Thoracic aorta (tissue), 2 donors: ENCODE results near the gene CHMP4A. TPM values are rescaled to one million over a fixed set of nuclear protein-coding genes. Genes with fewer than 3 reads are reported as not detected.

Source experiments
- ATAC-seq: fragments of 150-250 bp; one replicate; pipeline ENCODE4 v1.8.0; 2017; ENCODE audit warnings: low read depth; ENCODE audit not compliant: insufficient number of reproducible peaks, low FRiP score
- DNase-seq: peaks from one replicate; pipeline ENCODE4 v3.0.0-alpha.2; 2020; ENCODE audit warnings: low spot score
- H3K27ac ChIP-seq, 2 donors: fragments of 200-600 bp; sonication (generic); 1 replicate in 1 of 2; 2 replicates in 1 of 2; pipeline ENCODE4 v1.5.1; 2016; ENCODE audit warnings: mild to moderate bottlenecking in 2 of 2, moderate library complexity in 2 of 2
- H3K27me3 ChIP-seq: fragments of 200-600 bp; sonication (generic); replicated peaks from 2 replicates; pipeline ENCODE4 v1.6.0; 2016; ENCODE audit warnings: mild to moderate bottlenecking; ENCODE audit not compliant: insufficient read depth
- H3K36me3 ChIP-seq: fragments of 200-600 bp; sonication (generic); one replicate; pipeline ENCODE4 v1.5.1; 2016
- H3K4me1 ChIP-seq, 2 donors: fragments of 200-600 bp; sonication (generic); 1 replicate in 1 of 2; 2 replicates in 1 of 2; pipeline versions ENCODE4 v1.5.1 to v1.6.0; 2016; ENCODE audit warnings: low read depth in 2 of 2, mild to moderate bottlenecking in 1 of 2; ENCODE audit not compliant: control insufficient read depth in 1 of 2
- H3K4me3 ChIP-seq: fragments of 200-600 bp; sonication (generic); 2 replicates; pipeline ENCODE4 v1.5.1; 2016; ENCODE audit warnings: mild to moderate bottlenecking
- H3K9me3 ChIP-seq: fragments of 200-600 bp; sonication (generic); 2 replicates; pipeline ENCODE4 v1.5.1; 2016
- CTCF ChIP-seq: fragments of 200-600 bp; sonication (generic); IDR thresholded peaks from one replicate; pipeline ENCODE4 v1.5.1; 2019; ENCODE audit warnings: antibody characterized with exemption
- total RNA-seq, 2 donors: library from RNA; depleted of rRNA; stranded (reverse); fragments of >200 nt; gene quantifications; one replicate each; pipeline versions ENCODE4 v1.1.0 to v1.2.3, GENCODE V29; 2016

The CHMP4A gene
- total RNA-seq, 2 donors from 2014 or later: 33.4 to 58.3 TPM

GRCh38 chr14:24240110-24240918 is 27.0 kb upstream of the CHMP4A start:
- no peak for ATAC-seq
- H3K36me3 ChIP-seq: peaks cover 46% of the 10 kb centered on the region
- no peak overlapping the region for H3K4me3 ChIP-seq

GRCh38 chr14:24238527-24239037 is 25.3 kb upstream of the CHMP4A start:
- TF ChIP-seq CTCF: no peak
- Histone ChIP-seq H3K27me3 (no peaks in the 10 kb centered on the region), H3K4me1 (peaks cover 25 to 51% of the 10 kb centered on the region in 2 donors), H3K9me3 (no peaks in the 10 kb centered on the region), H3K27ac (no peak overlapping the region), H3K4me3 (no peak overlapping the region), H3K36me3 (peaks cover 46% of the 10 kb centered on the region)
- DNase-seq (no peak), ATAC-seq (no peak)

More at GRCh38 chr14:24240110-24240918, 27.0 kb upstream of the CHMP4A start:
- Histone ChIP-seq H3K27ac (peak overlapping the region; percentile 92 to 98), H3K9me3 (no peaks in the 10 kb centered on the region), H3K4me1 (peaks cover 19 to 39% of the 10 kb centered on the region in 2 donors), H3K27me3 (no peaks in the 10 kb centered on the region)
- no peak for TF ChIP-seq CTCF
- no peak for DNase-seq

GRCh38 chr14:24238123-24238522 is 24.8 kb upstream of the CHMP4A start:
- H3K4me1 ChIP-seq: peaks cover 27 to 51% of the 10 kb centered on the region in 2 donors
- no peak overlapping the region for H3K4me3 ChIP-seq
- H3K27ac ChIP-seq: no peak overlapping the region
- no peak for TF ChIP-seq CTCF
- peaks cover 46% of the 10 kb centered on the region for H3K36me3 ChIP-seq
- no peaks in the 10 kb centered on the region for H3K27me3 ChIP-seq
- DNase-seq (no peak), ATAC-seq (no peak)
- H3K9me3 ChIP-seq: no peaks in the 10 kb centered on the region

- Histone ChIP-seq H3K4me3 (no peak overlapping the region), H3K4me1 (peaks cover 27 to 54% of the 10 kb centered on the region in 2 donors), H3K27me3 (no peaks in the 10 kb centered on the region), H3K36me3 (peaks cover 46% of the 10 kb centered on the region), H3K9me3 (no peaks in the 10 kb centered on the region), H3K27ac (no peak overlapping the region)
- DNase-seq: no peak
- TF ChIP-seq CTCF: no peak
- ATAC-seq: no peak
These were observed 24.2 kb upstream of the CHMP4A start for GRCh38 chr14:24237463-24237955.

GRCh38 chr14:24236689-24237462 is 23.6 kb upstream of the CHMP4A start:
- H3K27ac ChIP-seq: no peak overlapping the region
- no peak for ATAC-seq

More at GRCh38 chr14:24236689-24237462, 23.6 kb upstream of the CHMP4A start:
- Histone ChIP-seq H3K9me3 (no peaks in the 10 kb centered on the region), H3K4me1 (peaks cover 27 to 54% of the 10 kb centered on the region in 2 donors), H3K27me3 (no peaks in the 10 kb centered on the region), H3K4me3 (no peak overlapping the region), H3K36me3 (peaks cover 46% of the 10 kb centered on the region)
- TF ChIP-seq CTCF: no peak
- no peak for DNase-seq
